ENCODE data around the gene TFAM.

Gene TFAM

GRCh38 chr10:58433571-58433970 is 48.4 kb downstream of the TFAM start:
- DNase-seq (ENCODE audit: low spot score), result no peak

GRCh38 chr10:58435297-58435985 is 50.2 kb downstream of the TFAM start:
- peak; percentile 17 for DNase-seq (ENCODE audit: low spot score)

- DNase-seq (ENCODE audit: low spot score), result no peak
Measured at GRCh38 chr10:58436071-58436470, 50.9 kb downstream of the TFAM start.

GRCh38 chr10:58438340-58438871 is 53.2 kb downstream of the TFAM start:
- DNase-seq (ENCODE audit: low spot score), result no peak

- DNase-seq (ENCODE audit: low spot score), result no peak
Measured at GRCh38 chr10:58438986-58439385, 53.8 kb downstream of the TFAM start.

- DNase-seq (ENCODE audit: low spot score), result no peak
Measured at GRCh38 chr10:58439632-58440364, 54.6 kb downstream of the TFAM start.

- DNase-seq (ENCODE audit: low spot score), result no peak
Measured at GRCh38 chr10:58440484-58440883, 55.3 kb downstream of the TFAM start.

GRCh38 chr10:58444321-58444720 is 59.1 kb downstream of the TFAM start:
- no peak for DNase-seq (ENCODE audit: low spot score)

GRCh38 chr10:58444876-58445275 is 59.7 kb downstream of the TFAM start:
- DNase-seq (ENCODE audit: low spot score), result no peak

GRCh38 chr10:58448121-58448935 is 63.1 kb downstream of the TFAM start:
- no peak for DNase-seq (ENCODE audit: low spot score)

Data from activated CD4-positive, alpha-beta T cell treated with anti-CD3 and anti-CD28 coated beads, Interleukin-2, Interleukin-4, amounts not matched to agents 100 ng/mL and 50 ng/mL, durations not matched to agents 16 hours and 8 hours (primary cell).